Measurements from ENCODE around the gene ESYT2. TPM values are rescaled to one million over a fixed set of nuclear protein-coding genes. Genes with fewer than 3 reads are reported as not detected.

The ESYT2 gene
- total and polyA plus RNA-seq, 2 experiments from 2014 or later, result 33.4 to 59.6 TPM

DNA sequence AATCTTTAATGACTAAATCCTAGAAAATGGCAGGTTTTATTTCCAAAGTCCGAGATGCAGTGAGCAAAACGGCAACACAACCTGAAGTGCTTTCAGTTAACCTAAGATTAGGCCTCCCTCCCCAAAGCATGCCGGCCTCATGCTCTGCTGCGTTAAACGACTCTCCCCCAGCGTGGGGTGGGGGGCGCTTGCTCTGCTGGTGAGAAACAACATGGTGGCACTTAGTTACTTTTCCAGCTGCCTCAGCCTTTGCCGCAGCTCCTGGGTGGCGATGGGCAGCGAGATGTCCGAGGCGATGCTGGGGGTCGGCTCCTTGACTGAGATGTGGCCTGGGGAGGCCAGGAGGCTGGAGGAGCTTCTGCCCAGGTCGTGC lies 88.0 kb downstream of the ESYT2 start:
- Histone ChIP-seq H3K79me2 (no peaks in the 10 kb centered on the region), H4K20me1 (ENCODE audit: insufficient read depth, poor library complexity, severe bottlenecking) (no peaks in the 10 kb centered on the region), H3K4me1 (ENCODE audit: insufficient read depth) (peaks cover 13% of the 10 kb centered on the region), H2AFZ (no peak overlapping the region), H3K4me2 (peak overlapping the region; percentile 11), H3K9me3 (ENCODE audit: low read depth) (no peaks in the 10 kb centered on the region), H3K36me3 (replicated peaks; ENCODE audit: insufficient read depth, low read depth) (no peaks in the 10 kb centered on the region), H3K27ac (peak overlapping the region; percentile 71), H3K9me2 (replicated peaks; ENCODE audit: insufficient read depth) (no peaks in the 10 kb centered on the region), H3K27me3 (no peaks in the 10 kb centered on the region), H3K4me3 (no peak overlapping the region)
- TF ChIP-seq CTCF (IDR thresholded peaks at IDR 0.05; ENCODE audit: poor library complexity), result no peak
- TF ChIP-seq EZH2phosphoT487 (IDR thresholded peaks at IDR 0.05; ENCODE audit: low read depth, severe bottlenecking, unreplicated experiment), result no peak
- no peak for TF ChIP-seq EZH2 (IDR thresholded peaks at IDR 0.05; ENCODE audit: borderline replicate concordance)
- WGBS (ENCODE audit: low lambda C conversion rate, missing lambda C conversion rate), result 88% methylated on average over 14 of the region's 14 CpGs
- no peak for DNase-seq (ENCODE audit: low spot score)

- Histone ChIP-seq H3K4me2 (peak overlapping the region; percentile 24), H3K9me2 (replicated peaks; ENCODE audit: insufficient read depth) (no peaks in the 10 kb centered on the region), H3K4me1 (ENCODE audit: insufficient read depth) (peaks cover 13% of the 10 kb centered on the region), H3K79me2 (no peaks in the 10 kb centered on the region), H3K36me3 (replicated peaks; ENCODE audit: insufficient read depth, low read depth) (no peaks in the 10 kb centered on the region), H3K27me3 (no peaks in the 10 kb centered on the region), H3K9me3 (ENCODE audit: low read depth) (no peaks in the 10 kb centered on the region), H3K4me3 (no peak overlapping the region), H3K27ac (peak overlapping the region; percentile 71), H2AFZ (no peak overlapping the region), H4K20me1 (ENCODE audit: insufficient read depth, poor library complexity, severe bottlenecking) (no peaks in the 10 kb centered on the region)
- TF ChIP-seq EZH2phosphoT487 (IDR thresholded peaks at IDR 0.05; ENCODE audit: low read depth, severe bottlenecking, unreplicated experiment), result no peak
- no peak for TF ChIP-seq CTCF (IDR thresholded peaks at IDR 0.05; ENCODE audit: poor library complexity)
- WGBS (ENCODE audit: low lambda C conversion rate, missing lambda C conversion rate), result 52% methylated on average over 16 of the region's 16 CpGs
- DNase-seq (ENCODE audit: low spot score), result peak; percentile 78
Measured at GRCh38 chr7:158740657-158741293, 88.5 kb downstream of the ESYT2 start.

DNA sequence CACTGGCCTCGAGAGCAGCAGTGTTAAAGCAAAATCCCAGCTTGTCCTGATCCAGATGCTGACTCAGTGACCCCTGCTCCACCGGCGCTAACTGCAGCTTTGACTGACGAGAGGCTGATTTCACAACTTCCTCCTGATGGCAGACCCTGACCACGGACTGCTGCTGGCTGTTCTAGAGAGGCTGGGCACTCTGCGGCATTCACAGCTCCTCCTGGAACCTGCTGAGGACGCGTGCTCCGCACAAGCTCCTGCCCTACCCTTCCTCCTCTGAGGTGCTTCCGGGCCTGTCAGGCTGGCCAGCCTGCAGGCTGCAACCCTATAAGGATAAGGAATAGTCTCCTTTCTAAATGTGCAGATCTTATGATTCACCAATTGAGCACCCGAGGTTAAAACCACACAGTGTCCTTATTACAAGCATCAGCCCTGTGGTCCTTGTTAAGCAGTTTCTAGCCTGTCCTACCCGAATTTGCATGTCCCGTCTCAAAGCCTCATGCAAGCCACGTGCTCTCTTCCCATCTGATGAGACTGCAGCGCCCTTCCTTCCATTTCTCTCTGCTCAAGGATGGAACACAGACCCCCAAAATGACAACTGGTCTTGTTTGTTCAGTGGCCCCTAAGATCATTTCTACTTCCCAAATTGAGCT lies 89.2 kb downstream of the ESYT2 start:
- H3K36me3 ChIP-seq (replicated peaks; ENCODE audit: insufficient read depth, low read depth), result no peaks in the 10 kb centered on the region

More for the DNA sequence above, 89.2 kb downstream of the ESYT2 start:
- Histone ChIP-seq H4K20me1 (ENCODE audit: insufficient read depth, poor library complexity, severe bottlenecking) (no peaks in the 10 kb centered on the region), H3K27ac (peak overlapping the region; percentile 71), H3K27me3 (no peaks in the 10 kb centered on the region), H3K9me3 (ENCODE audit: low read depth) (no peaks in the 10 kb centered on the region), H2AFZ (no peak overlapping the region), H3K9me2 (replicated peaks; ENCODE audit: insufficient read depth) (no peaks in the 10 kb centered on the region), H3K4me1 (ENCODE audit: insufficient read depth) (peaks cover 13% of the 10 kb centered on the region), H3K4me3 (no peak overlapping the region), H3K79me2 (no peaks in the 10 kb centered on the region), H3K4me2 (peak overlapping the region; percentile 24)
- TF ChIP-seq CTCF (IDR thresholded peaks at IDR 0.05; ENCODE audit: poor library complexity) (peak; percentile 19), EZH2phosphoT487 (IDR thresholded peaks at IDR 0.05; ENCODE audit: low read depth, severe bottlenecking, unreplicated experiment) (no peak)
- DNase-seq (ENCODE audit: low spot score), result peak; percentile 73
- 62% methylated on average over 15 of the region's 15 CpGs for WGBS (ENCODE audit: low lambda C conversion rate, missing lambda C conversion rate)

Measured in hepatocyte (in vitro differentiated cells).